ENCODE data around the gene ITFG1. TPM values are rescaled to one million over a fixed set of nuclear protein-coding genes. Genes with fewer than 3 reads are reported as not detected.

ITFG1 gene
- total RNA-seq, 1 donor from 2014 or later: 49.2 TPM

- peaks cover 19% of the 10 kb centered on the region for H3K4me1 Mint-ChIP-seq
Observed at GRCh38 chr16:47316442-47317015, 144.3 kb downstream of the ITFG1 start.

GRCh38 chr16:47311738-47312505, 148.9 kb downstream of the ITFG1 start:
- Mint-ChIP-seq H3K9me3 (no peaks in the 10 kb centered on the region), H3K4me1 (peaks cover 6% of the 10 kb centered on the region), H3K36me3 (peaks cover 7% of the 10 kb centered on the region), H3K27me3 (ENCODE audit: low read depth) (no peaks in the 10 kb centered on the region), H3K4me3 (no peak overlapping the region), H3K27ac (no peak overlapping the region)
- no peak for DNase-seq (ENCODE audit: low spot score in 2 of 2, unreplicated experiment in 2 of 2)
- no peak for TF ChIP-seq CTCF (IDR thresholded peaks at IDR 0.05; ENCODE audit: unreplicated experiment)

More at GRCh38 chr16:47316442-47317015, 144.3 kb downstream of the ITFG1 start:
- no peak for DNase-seq (ENCODE audit: low spot score in 2 of 2, unreplicated experiment in 2 of 2)
- Mint-ChIP-seq H3K9me3 (peaks cover 3% of the 10 kb centered on the region), H3K27ac (no peak overlapping the region), H3K4me3 (no peak overlapping the region), H3K27me3 (ENCODE audit: low read depth) (no peaks in the 10 kb centered on the region), H3K36me3 (peaks cover 3% of the 10 kb centered on the region)
- no peak for TF ChIP-seq CTCF (IDR thresholded peaks at IDR 0.05; ENCODE audit: unreplicated experiment)

- peaks cover 7% of the 10 kb centered on the region for H3K36me3 Mint-ChIP-seq
- no peak overlapping the region for H3K4me3 Mint-ChIP-seq
- H3K27ac Mint-ChIP-seq: no peak overlapping the region
- peaks cover 5% of the 10 kb centered on the region for H3K4me1 Mint-ChIP-seq
- no peaks in the 10 kb centered on the region for H3K9me3 Mint-ChIP-seq
- TF ChIP-seq CTCF (IDR thresholded peaks at IDR 0.05; ENCODE audit: unreplicated experiment): no peak
- DNase-seq (ENCODE audit: low spot score in 2 of 2, unreplicated experiment in 2 of 2): no peak
- H3K27me3 Mint-ChIP-seq (ENCODE audit: low read depth): no peaks in the 10 kb centered on the region
Observed at GRCh38 chr16:47310792-47311211, 150.1 kb downstream of the ITFG1 start.

GRCh38 chr16:47309581-47310312, 151.1 kb downstream of the ITFG1 start:
- H3K9me3 Mint-ChIP-seq: no peaks in the 10 kb centered on the region
- DNase-seq (ENCODE audit: low spot score in 2 of 2, unreplicated experiment in 2 of 2): no peak
- TF ChIP-seq CTCF (IDR thresholded peaks at IDR 0.05; ENCODE audit: unreplicated experiment): no peak
- H3K36me3 Mint-ChIP-seq: peaks cover 7% of the 10 kb centered on the region
- H3K27ac Mint-ChIP-seq: no peak overlapping the region
- H3K4me1 Mint-ChIP-seq: no peaks in the 10 kb centered on the region
- no peak overlapping the region for H3K4me3 Mint-ChIP-seq
- no peaks in the 10 kb centered on the region for H3K27me3 Mint-ChIP-seq (ENCODE audit: low read depth)

- Mint-ChIP-seq H3K27ac (no peak overlapping the region), H3K4me1 (no peaks in the 10 kb centered on the region), H3K9me3 (no peaks in the 10 kb centered on the region), H3K4me3 (no peak overlapping the region), H3K36me3 (peaks cover 7% of the 10 kb centered on the region), H3K27me3 (ENCODE audit: low read depth) (no peaks in the 10 kb centered on the region)
- DNase-seq (ENCODE audit: low spot score in 2 of 2, unreplicated experiment in 2 of 2): no peak
- no peak for TF ChIP-seq CTCF (IDR thresholded peaks at IDR 0.05; ENCODE audit: unreplicated experiment)
Observed at GRCh38 chr16:47308601-47309000, 152.3 kb downstream of the ITFG1 start.
